BLaER1 treated with 17β-estradiol and CSF1 and Interleukin-3, amounts not matched to agents 10 nM and 100 nM (cell line): ENCODE results near the gene DGKD.

Experiments
- H3K27ac ChIP-seq, 11 experiments: shearing (Covaris generic); formaldehyde crosslinking; 2 replicates each; pipeline ENCODE4 v1.8.1; 2022
- H3K27me3 ChIP-seq, 11 experiments: shearing (Covaris generic); formaldehyde crosslinking; 2 replicates each; pipeline ENCODE4 v1.8.1; 2022
- H3K36me3 ChIP-seq, 11 experiments: shearing (Covaris generic); formaldehyde crosslinking; 2 replicates each; pipeline ENCODE4 v1.8.1; 2022
- H3K4me1 ChIP-seq, 10 experiments: shearing (Covaris generic); formaldehyde crosslinking; 2 replicates each; pipeline ENCODE4 v1.8.1; 2022
- H3K4me2 ChIP-seq, 11 experiments: shearing (Covaris generic); formaldehyde crosslinking; 2 replicates each; pipeline ENCODE4 v1.8.1; 2022
- H3K4me3 ChIP-seq, 10 experiments: shearing (Covaris generic); formaldehyde crosslinking; 2 replicates each; pipeline ENCODE4 v1.8.1; 2022
- H3K9ac ChIP-seq, 11 experiments: shearing (Covaris generic); formaldehyde crosslinking; 2 replicates each; pipeline ENCODE4 v1.8.1; 2022
- H3K9me3 ChIP-seq, 11 experiments: shearing (Covaris generic); formaldehyde crosslinking; replicated peaks in 1 of 11; 2 replicates each; pipeline ENCODE4 v1.8.1; 2022
- H4K20me1 ChIP-seq, 11 experiments: shearing (Covaris generic); formaldehyde crosslinking; 2 replicates each; pipeline ENCODE4 v1.8.1; 2022
- Cebpa-rat ChIP-seq, 11 experiments: shearing (Covaris generic); IDR thresholded peaks; 2 replicates each; pipeline ENCODE4 v1.8.1; 2022

Gene DGKD

GRCh38 chr2:233414273-233414654 is 60.0 kb downstream of the DGKD start:
- Histone ChIP-seq H3K4me1 (peaks cover 43 to 79% (median 67%) of the 10 kb centered on the region in 10 experiments), H3K9me3 (peaks cover 31 to 35% (median 33%) of the 10 kb centered on the region in 11 experiments), H3K4me2 (peak overlapping the region; percentile 42 to 94 (median 62); a peak in 17 of 22 replicates), H3K27me3 (no peaks in the 10 kb centered on the region), H3K9ac (peak overlapping the region in 2 of 11 experiments; percentile 27 to 32; a peak in 2 of 22 replicates), H3K27ac (peak overlapping the region in 5 of 11 experiments; percentile 5 to 38 (median 33); a peak in 5 of 22 replicates), H3K36me3 (peaks cover 40 to 100% (median 82%) of the 10 kb centered on the region in 11 experiments), H4K20me1 (peaks cover 61 to 100% (median 86%) of the 10 kb centered on the region in 11 experiments; a peak in 21 of 22 replicates), H3K4me3 (no peak overlapping the region)
- no peak for TF ChIP-seq Cebpa-rat (IDR thresholded peaks at IDR 0.05)

GRCh38 chr2:233414777-233415570 is 60.7 kb downstream of the DGKD start:
- no peaks in the 10 kb centered on the region for H3K27me3 ChIP-seq
- no peak overlapping the region for H3K4me3 ChIP-seq
- H3K4me1 ChIP-seq: peaks cover 50 to 79% (median 75%) of the 10 kb centered on the region in 10 experiments
- peaks cover 36 to 100% (median 82%) of the 10 kb centered on the region in 11 experiments for H3K36me3 ChIP-seq
- peaks cover 26 to 28% (median 26%) of the 10 kb centered on the region in 11 experiments for H3K9me3 ChIP-seq
- no peak overlapping the region for H3K9ac ChIP-seq
- H3K27ac ChIP-seq: 0 out of 22 replicates have a peak overlapping the region, but pooled peaks of 1 of the 11 experiments have one; percentile 11
- H4K20me1 ChIP-seq: peaks cover 68 to 100% (median 86%) of the 10 kb centered on the region in 11 experiments; a peak in 21 of 22 replicates
- H3K4me2 ChIP-seq: peak overlapping the region; percentile 24 to 94 (median 89); a peak in 18 of 22 replicates
- no peak for TF ChIP-seq Cebpa-rat (IDR thresholded peaks at IDR 0.05)

DNA sequence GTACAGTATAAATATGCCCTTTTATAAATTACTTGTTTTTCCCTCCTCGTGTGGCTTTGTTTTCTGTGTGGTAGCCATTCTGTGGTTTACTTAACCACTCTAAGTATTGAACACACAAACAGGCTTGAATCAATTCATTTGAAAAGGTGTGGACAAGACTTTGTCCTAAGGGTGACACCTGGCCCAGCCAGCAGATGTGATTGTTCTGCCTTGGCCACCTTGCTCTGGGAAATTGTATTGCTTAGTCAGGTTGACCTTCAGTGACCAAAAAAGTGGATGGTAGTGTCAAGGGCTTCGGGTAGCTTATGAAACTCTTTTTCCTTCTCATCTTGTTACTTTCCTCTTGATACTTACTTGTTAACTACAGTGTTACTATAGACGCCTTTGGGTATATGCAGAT is 61.9 kb downstream of the DGKD start:
- H3K4me1 ChIP-seq: peaks cover 62 to 89% (median 87%) of the 10 kb centered on the region in 10 experiments
- H3K9ac ChIP-seq: no peak overlapping the region
- H3K9me3 ChIP-seq: peaks cover 13 to 16% (median 14%) of the 10 kb centered on the region in 11 experiments
- no peak overlapping the region for H3K27ac ChIP-seq
- no peak overlapping the region for H3K4me3 ChIP-seq
- H4K20me1 ChIP-seq: peaks cover 71 to 100% (median 93%) of the 10 kb centered on the region in 11 experiments; a peak in 21 of 22 replicates
- H3K4me2 ChIP-seq: peak overlapping the region in 9 of 11 experiments; percentile 89 to 97 (median 92); a peak in 15 of 22 replicates
- no peak for TF ChIP-seq Cebpa-rat (IDR thresholded peaks at IDR 0.05)
- peaks cover 24 to 99% (median 77%) of the 10 kb centered on the region in 11 experiments for H3K36me3 ChIP-seq
- H3K27me3 ChIP-seq: no peaks in the 10 kb centered on the region

DNA sequence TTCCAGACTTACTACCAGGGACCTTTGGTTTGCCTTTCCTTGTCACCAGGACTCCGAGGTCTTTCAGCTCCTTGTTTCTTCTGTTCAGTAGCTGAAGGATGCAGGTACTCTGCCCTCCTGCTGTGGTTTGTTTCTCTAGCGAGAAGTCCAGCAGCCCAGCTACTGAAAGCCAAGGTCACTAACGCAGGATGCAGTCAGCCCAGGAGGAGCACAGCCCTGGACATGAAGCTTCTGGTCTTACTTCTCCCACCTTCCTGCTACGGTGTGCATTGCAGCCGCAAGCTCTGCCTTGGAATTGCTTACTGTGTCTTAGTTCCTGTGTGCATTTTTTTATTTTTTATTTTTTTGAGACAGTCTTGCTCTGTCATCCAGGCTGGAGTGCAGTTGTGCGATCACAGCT is 62.4 kb downstream of the DGKD start:
- H3K9me3 ChIP-seq: peaks cover 8 to 10% (median 9%) of the 10 kb centered on the region in 11 experiments; a peak in 21 of 22 replicates
- H3K4me1 ChIP-seq: peaks cover 68 to 94% (median 92%) of the 10 kb centered on the region in 10 experiments
- H3K9ac ChIP-seq: peak overlapping the region in 2 of 11 experiments; percentile 21 to 40; a peak in 2 of 22 replicates
- H3K4me2 ChIP-seq: peak overlapping the region in 10 of 11 experiments; percentile 6 to 97 (median 92); a peak in 19 of 22 replicates
- peaks cover 71 to 100% (median 98%) of the 10 kb centered on the region in 11 experiments; a peak in 21 of 22 replicates for H4K20me1 ChIP-seq
- H3K27me3 ChIP-seq: no peaks in the 10 kb centered on the region
- peaks cover 19 to 95% (median 73%) of the 10 kb centered on the region in 11 experiments for H3K36me3 ChIP-seq
- H3K4me3 ChIP-seq: no peak overlapping the region
- TF ChIP-seq Cebpa-rat (IDR thresholded peaks at IDR 0.05): no peak
- peak overlapping the region in 2 of 11 experiments; percentile 12 to 14; a peak in 1 of 22 replicates for H3K27ac ChIP-seq

DNA sequence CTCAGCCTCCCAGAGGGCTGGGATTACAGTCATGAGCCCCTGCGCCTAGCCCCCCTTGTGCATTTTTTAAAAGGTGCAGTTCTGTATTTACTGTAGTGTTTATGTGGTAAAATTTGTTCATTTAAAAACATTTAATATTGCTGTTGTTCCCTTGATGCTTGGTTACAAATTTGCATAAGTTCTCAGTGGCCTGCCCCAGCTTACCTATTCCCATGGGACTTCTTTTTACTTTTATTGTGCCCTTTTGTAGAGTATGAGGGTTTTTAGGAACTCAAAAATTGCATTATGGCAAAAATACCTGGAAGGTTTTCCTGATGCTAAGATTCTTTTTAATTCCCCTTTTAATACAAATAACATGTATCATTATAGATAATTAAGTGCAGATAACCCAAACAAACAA is 63.0 kb downstream of the DGKD start:
- Histone ChIP-seq H4K20me1 (peaks cover 71 to 100% (median 100%) of the 10 kb centered on the region in 11 experiments; a peak in 21 of 22 replicates), H3K36me3 (peaks cover 18 to 93% (median 68%) of the 10 kb centered on the region in 11 experiments), H3K4me1 (peaks cover 73 to 99% (median 98%) of the 10 kb centered on the region in 10 experiments), H3K4me2 (peak overlapping the region in 9 of 11 experiments; percentile 89 to 97 (median 92); a peak in 18 of 22 replicates), H3K9ac (peak overlapping the region in 1 of 11 experiments; percentile 21; a peak in 1 of 22 replicates), H3K9me3 (peaks cover 2 to 5% (median 3%) of the 10 kb centered on the region in 11 experiments; a peak in 16 of 22 replicates), H3K27ac (peak overlapping the region in 3 of 11 experiments; percentile 14 to 73 (median 30); a peak in 2 of 22 replicates), H3K27me3 (no peaks in the 10 kb centered on the region), H3K4me3 (no peak overlapping the region)
- no peak for TF ChIP-seq Cebpa-rat (IDR thresholded peaks at IDR 0.05)

DNA sequence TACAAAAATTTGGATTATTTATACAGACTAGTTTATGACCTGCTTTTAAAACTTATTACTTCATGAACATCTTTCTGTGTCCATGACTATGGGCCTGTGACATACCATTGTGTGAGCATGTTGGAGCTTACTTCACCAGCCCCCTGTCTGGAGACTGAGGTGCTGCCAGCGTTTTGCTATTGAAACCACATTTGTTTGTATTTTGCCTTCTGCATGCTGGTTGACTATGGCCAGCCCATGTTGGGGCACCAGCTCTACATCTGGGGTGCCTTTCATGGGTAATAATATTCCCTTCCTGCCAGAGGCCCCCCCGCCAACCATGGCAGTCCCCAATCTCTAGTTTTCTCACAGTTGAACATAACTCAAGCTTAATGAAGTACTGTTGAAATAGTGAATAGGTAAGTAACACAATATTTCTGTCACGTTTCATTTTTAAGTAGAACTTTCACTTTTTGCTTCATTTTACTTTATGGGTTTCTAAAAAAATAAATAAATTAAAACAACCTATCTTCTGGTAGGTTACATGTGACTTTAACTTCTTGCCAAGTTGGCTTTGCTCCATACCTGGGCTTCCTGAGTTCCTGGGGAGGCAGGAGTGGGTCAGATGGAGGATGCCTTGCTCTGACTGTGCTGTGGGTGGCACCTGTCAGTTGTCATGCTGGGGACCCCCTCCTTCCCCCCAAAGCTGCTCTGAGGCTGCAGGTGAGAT is 63.9 kb downstream of the DGKD start:
- peaks cover 0 to 4% (median 0%) of the 10 kb centered on the region in 11 experiments; a peak in 2 of 22 replicates for H3K9me3 ChIP-seq
- peak overlapping the region in 8 of 10 experiments; percentile 13 to 51 (median 42); a peak in 15 of 20 replicates for H3K4me3 ChIP-seq
- H3K9ac ChIP-seq: peak overlapping the region in 9 of 11 experiments; percentile 13 to 68 (median 50); a peak in 15 of 22 replicates
- no peak for TF ChIP-seq Cebpa-rat (IDR thresholded peaks at IDR 0.05)
- H3K36me3 ChIP-seq: peaks cover 20 to 93% (median 68%) of the 10 kb centered on the region in 11 experiments
- H3K27me3 ChIP-seq: no peaks in the 10 kb centered on the region
- peaks cover 67 to 100% (median 100%) of the 10 kb centered on the region in 11 experiments; a peak in 21 of 22 replicates for H4K20me1 ChIP-seq
- peaks cover 76 to 100% (median 100%) of the 10 kb centered on the region in 10 experiments for H3K4me1 ChIP-seq
- H3K27ac ChIP-seq: peak overlapping the region in 9 of 11 experiments; percentile 55 to 75 (median 68); a peak in 17 of 22 replicates
- peak overlapping the region; percentile 81 to 97 (median 92) for H3K4me2 ChIP-seq

GRCh38 chr2:233418761-233419546 is 64.7 kb downstream of the DGKD start:
- Histone ChIP-seq H3K36me3 (peaks cover 28 to 93% (median 69%) of the 10 kb centered on the region in 11 experiments), H3K4me3 (peak overlapping the region in 9 of 10 experiments; percentile 12 to 51 (median 42); a peak in 17 of 20 replicates), H3K4me2 (peak overlapping the region; percentile 81 to 97 (median 92)), H3K27me3 (no peaks in the 10 kb centered on the region), H4K20me1 (peaks cover 60 to 100% (median 100%) of the 10 kb centered on the region in 11 experiments; a peak in 21 of 22 replicates), H3K9ac (peak overlapping the region in 10 of 11 experiments; percentile 12 to 68 (median 44); a peak in 17 of 22 replicates), H3K9me3 (peaks cover 0 to 10% (median 0%) of the 10 kb centered on the region in 11 experiments; a peak in 3 of 22 replicates), H3K4me1 (peaks cover 73 to 100% (median 100%) of the 10 kb centered on the region in 10 experiments), H3K27ac (peak overlapping the region in 10 of 11 experiments; percentile 22 to 75 (median 66); a peak in 19 of 22 replicates)
- no peak for TF ChIP-seq Cebpa-rat (IDR thresholded peaks at IDR 0.05)
